HG03354 (cell line): ENCODE measurements around the gene ARID1B.
"Not testable (repeated sequence)": the region's sequence is repeated elsewhere in the genome, so short reads cannot be mapped to it uniquely, and the experiment has no call there.

ENCODE experiments used
- ATAC-seq: cut with Tn5 transposase; IDR thresholded peaks from one replicate; pipeline ENCODE4 v1.9.1; 2021; ENCODE audit warnings: mild to moderate bottlenecking; ENCODE audit not compliant: unreplicated experiment, poor library complexity, severe bottlenecking

The ARID1B gene

DNA sequence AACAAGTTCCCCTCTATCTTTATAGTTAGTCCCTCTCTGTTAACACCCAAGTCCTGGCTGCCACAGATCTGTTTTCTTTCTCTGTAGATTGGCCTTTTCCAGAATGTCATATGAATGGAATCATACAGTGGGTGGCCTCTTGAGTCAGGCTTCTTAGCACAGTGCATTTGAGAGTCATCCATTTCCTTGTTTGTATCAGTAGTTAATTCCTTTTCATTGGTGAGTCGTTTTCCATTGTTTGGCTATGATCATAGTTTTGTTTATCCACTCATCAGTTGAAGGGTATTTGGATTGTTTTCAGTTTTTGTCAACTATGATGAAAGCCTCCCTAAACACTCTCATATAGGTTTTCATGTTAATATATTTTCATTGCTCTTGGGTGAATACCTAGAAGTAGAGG lies 248.3 kb downstream of the ARID1B start:
- no peak for ATAC-seq

DNA sequence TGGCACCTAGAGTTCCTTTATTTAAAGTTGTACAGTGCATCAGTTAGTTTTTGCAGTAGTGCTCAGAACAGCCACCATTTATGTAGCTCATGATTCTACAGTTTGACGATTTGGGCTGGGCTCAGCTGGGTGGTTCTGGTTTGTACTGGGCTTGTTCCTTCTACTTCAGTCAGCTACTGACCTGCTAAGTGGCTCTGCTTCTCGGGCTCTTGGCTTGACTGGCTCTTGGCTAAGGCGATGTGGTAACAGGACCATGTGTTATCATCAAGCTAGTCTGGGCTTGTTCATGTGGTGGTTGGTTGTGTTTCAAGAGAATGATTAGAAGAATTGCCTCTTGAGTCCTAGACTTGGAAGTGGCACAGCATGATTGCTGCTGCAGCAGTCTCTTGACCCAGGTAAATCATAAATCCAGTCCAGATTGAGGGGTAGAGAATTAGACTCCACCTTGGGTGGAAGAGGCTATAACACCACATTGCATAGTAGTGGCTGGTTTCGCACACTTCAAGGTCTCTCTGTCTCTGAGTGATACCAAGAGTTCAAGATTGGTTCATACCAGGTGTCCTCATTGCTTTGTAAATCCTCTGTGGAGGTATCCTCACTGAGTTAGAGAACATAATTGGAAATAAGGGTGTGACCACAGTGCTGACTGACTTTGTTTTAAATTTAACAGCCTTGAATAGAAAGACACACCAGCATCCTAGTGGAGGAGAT lies 253.0 kb downstream of the ARID1B start:
- ATAC-seq = peak; percentile 72

DNA sequence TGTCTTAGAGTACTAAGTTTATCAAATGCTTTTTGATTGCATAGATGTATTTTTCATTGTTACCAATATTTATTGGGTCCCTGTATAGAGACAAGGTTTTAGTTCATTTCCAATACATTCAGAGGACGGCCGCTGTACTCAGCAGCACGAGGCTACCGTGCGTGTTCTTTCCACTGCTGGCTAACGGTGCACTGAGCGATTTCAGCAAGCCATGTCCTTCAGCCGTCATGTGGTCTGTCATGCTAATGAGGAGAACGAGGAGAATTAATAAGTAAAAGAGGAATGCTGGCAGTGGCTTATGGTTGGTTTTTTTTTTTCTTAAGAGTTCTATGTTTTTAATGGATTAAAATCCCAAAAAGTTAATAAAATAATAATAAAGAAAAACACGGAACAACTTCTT lies 253.6 kb downstream of the ARID1B start:
- ATAC-seq = no peak

DNA sequence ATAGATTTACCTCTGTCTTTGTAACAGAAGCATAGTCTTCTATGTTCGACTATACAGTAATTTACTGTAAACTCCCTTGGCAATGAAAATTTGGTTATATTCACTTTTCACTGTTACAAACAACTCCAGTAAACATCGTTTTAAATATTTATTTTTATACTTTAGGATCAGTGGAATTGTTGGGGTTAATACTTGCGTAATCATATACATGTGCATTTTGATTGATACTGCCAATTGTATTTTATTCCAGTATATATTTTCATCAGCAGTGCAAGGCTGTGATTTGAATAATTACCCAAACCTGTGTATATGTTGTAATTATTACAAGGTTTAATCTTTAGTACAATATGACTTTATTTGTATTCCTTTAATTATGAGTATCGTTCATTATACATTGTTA lies 255.7 kb downstream of the ARID1B start:
- ATAC-seq = no peak

DNA sequence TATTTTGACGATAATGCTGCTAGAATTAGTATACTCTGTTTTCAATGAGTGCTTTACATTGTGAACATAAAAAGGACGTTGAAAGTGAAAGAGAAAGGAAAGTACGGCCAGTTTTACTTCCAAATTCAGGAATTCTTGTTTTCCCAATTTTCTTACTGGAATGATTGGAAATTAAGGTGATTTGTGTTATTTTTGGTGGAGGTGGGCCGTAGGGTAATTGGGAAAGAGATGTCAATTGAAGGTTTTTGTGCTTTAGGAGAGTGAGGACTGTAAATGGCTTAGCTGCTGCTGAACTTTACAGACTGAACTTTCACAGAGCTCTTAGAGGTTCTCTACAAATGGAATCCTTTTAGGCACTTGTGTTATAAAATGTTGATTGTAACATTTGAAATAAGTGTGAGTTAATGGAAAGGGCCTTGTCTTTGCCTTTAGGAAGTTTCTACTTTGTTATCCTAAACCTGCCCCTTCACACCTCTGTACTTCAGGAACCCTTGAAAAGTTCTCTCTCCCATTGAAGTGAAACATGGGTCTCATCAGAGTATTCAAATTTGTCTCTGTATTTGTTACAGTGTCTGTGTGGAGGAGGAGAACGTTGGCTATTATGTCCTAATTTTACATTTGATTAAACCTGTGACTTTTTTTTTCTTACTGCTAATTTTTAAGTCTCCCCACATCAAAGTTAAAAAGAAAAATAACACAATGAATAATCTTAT lies 256.4 kb downstream of the ARID1B start:
- no peak for ATAC-seq

DNA sequence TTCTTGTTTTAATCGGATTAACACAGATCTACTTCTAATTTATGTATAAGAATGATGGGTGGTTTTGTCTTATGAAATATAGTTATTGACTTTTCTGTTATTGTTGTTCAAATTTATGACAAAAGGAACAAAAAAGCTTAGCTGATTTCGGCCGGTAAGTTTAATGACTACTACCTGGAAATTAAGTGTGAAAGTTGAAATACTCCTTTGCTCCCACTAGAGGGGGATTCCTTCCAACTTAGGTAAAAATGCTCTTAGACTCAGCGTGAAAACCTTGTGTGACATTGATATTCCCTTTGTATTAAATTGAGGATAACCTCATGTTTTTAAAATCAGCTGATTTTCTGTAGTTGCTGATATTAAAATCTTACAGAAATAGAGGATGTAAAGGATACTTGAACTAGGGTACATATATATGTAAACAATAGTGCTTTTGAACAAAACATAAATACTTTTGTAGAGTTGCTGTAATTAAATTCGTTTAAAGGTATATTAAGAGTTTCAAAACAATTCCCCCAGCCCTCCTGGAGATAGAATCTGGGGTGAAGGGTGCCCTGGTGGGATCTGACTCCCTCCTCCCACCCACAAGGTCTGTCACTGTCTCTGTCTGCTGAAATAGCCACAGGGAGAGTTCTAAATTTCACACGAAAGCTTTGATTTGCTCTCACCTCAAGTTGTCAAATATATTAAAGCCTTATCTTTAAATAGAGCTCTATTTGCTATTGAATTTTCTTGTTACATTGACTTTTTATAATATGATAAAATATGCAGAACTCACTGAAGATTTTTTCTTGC lies 257.5 kb downstream of the ARID1B start:
- ATAC-seq = no peak

DNA sequence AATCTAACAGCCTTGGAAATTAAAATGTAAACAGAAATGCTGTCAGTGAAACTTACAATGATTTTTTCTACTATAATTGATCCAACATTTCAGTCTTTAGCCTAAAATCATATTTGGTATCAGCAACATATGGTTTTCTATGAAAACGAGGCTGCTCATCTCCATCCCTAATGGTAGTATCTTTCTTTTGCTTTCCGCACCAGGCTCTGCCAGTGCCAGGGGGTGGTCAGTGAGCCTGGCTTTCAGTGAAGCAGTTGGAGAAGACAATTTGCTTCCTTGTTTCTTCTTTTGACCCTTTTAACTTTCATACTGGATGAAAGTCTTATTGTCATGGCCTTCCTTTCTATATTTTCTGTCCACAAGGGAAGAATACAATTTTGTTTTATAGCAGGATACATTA lies 258.4 kb downstream of the ARID1B start:
- no peak for ATAC-seq

DNA sequence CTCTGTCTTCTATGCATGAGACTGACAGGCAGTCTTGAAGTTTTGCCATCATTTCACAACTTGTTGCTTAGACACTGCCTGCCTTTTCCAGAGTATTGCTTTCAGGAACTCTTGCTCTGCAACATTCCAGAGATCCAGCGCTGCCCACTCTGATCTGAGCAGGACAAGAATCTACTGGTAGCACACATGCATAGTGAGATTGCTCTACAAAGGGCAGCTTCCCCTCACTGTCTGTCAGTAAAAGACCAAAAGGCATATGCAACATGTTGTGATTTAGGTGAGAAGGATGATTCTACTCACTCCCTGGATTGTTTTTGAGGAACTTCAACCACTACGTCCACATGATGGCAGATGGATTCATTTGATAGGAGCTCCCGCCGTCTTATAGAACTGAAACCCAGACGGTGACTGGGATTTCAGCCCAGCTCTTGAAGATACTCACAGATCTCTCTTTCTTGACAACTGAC lies 259.1 kb downstream of the ARID1B start:
- no peak for ATAC-seq

DNA sequence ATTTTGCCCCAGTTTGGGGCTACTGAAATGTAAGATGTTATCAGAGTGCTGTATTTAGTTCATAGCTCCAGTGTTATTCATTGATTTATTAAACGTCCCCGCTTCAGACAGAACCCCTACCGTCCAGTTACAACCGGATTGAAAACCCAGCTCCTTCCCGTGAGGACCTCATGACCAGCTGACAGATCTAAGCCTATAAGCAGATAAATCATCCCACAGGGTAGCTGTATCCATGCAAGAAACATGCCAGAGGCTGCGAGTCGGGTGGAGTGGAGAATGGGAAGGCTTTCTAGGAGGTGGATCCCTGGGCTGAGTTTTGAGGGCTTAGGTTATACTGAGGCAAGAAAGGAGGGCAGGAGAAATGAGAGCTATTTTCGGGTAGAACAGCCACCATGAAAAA lies 260.0 kb downstream of the ARID1B start:
- no peak for ATAC-seq

DNA sequence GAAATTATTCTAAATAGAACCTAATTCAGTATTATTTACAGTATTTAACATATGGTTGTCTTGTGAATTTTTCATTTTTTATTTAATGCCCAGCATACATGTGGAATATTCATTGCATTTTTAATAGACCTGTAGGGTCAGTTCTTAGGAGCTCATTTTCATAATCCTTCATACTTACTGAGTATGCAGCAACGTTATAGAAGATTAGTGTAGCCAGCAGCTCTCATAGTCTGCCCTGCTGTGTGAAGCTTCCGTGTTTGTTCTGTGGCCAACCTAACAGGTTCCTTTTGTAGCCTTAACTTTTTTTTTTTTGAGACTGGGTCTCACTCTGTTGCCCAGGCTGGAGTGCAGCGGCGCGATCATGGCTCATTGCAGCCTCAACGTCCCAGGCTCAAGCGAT lies 261.4 kb downstream of the ARID1B start:
- ATAC-seq = no peak

DNA sequence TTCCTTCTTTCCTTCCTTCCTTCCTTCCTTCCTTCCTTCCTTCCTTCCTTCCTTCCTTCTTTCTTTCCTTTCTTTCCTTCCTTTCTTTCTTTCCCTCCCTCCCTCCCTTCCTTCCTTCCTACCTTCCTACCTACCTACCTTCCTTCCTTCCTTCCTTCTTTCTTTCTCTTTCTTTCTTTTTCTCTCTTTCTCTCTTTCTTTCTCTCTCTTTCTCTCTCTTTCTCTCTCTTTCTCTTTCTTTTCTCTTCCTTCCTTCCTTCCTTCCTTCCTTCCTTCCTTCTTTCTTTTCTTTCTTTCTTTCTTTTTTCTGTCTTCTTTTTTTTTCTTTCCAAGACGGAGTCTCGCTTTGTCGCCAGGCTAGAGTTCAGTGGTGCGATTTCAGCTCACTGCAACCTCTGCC lies 262.5 kb downstream of the ARID1B start:
- ATAC-seq = not testable (repeated sequence)

DNA sequence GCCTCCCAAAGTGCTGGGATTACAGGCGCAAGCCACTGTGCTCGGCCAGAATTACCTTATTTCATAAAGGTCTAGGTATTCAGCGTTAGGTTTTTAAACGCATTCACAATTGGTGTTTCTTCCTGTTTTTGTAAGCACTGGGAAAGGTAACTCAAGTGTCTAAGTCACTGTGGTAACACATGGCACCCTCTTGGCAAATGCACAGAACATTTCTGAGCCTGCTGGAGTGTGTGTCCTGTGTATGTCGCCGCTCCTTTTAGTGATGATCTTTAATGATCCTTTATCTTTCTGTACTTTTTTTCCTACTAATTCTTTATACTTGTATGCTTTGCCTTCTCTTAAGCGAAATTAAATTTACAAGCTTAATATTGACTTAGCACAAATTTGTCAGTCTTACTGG lies 263.0 kb downstream of the ARID1B start:
- ATAC-seq = no peak

DNA sequence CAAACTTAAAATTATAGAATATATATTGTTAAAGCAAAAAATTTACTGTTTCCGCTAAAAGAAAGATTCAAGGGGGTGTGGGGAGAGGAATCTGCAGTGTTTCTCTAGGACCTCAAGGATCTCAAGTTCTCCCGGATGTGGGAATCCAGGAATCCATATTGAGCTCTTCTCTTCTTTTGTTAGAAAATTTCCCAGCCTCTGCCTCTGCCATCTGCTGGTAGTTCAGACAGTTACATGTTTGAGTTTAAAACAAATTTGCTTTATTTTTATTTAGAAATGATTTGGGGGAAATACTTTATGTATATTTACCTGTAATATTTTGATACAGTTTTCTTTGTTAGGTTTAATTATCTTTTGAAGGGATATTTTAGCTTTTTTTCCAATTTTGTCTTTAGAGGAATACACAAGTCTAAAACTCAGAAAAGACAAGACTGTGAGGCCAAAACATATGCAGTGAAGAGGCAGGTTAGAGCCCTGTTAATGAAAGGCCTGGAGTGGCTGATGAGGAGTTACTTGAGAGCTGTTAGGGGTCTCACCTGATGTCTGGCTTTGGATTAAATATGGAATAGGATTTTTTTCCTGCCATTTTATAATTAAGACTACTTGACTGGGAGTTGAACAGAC lies 268.8 kb downstream of the ARID1B start:
- ATAC-seq = no peak

DNA sequence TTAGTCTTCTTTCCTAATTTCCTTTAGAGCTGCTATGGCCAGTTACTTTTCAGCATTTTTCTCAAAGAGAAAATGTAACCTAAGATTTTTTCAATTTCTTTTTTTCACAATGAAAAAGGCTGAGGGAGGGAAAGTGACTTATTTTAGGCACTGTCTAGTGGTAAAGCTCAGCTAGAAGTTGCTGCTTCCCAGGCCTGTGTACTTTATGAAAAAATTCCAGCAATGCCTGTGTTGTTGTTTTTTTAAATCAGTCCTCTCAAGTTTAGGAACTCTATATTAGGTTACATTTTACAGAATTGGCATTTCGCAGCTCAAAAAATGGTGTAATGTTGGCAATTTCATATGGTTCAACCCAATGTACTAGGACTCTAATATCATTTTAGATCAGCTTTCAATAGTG lies 269.6 kb downstream of the ARID1B start:
- no peak for ATAC-seq

DNA sequence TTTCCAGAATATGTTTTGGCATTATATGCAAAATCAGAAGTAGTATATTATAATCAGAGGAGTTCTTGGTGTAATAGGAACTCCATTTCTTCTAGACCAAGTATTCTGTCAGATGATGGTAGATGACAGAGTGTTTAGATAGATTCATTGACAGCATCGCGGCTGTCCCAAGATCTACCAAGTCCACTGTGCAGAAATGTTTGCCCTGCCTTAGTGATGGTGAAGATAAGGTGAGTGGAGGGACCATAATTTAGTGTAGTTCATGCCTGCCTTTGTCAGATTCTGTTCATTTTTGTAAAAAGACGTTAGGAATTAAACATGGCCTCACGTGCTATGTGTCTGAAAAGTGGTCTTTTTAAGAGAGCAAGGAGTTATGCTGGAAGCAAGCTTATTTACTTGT lies 270.1 kb downstream of the ARID1B start:
- no peak for ATAC-seq

DNA sequence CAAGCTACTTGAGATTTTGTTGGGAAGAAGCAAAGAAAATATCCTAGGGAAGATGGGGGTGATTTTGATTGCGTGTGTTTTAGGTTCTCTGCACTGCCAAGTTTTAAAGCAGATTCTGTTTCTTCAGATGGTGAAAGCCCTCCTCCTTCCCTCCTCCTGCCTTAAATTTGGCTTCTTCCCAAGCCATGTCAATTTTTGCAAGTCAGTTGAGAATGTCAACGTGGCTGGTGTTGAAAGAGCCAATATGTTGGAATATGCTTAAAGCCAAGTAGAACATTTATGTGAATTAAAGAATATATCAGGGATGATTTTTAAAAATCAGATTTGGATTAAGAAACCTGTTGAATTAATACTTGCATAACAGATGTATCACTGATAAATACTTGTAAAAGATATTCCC lies 270.8 kb downstream of the ARID1B start:
- ATAC-seq = no peak

DNA sequence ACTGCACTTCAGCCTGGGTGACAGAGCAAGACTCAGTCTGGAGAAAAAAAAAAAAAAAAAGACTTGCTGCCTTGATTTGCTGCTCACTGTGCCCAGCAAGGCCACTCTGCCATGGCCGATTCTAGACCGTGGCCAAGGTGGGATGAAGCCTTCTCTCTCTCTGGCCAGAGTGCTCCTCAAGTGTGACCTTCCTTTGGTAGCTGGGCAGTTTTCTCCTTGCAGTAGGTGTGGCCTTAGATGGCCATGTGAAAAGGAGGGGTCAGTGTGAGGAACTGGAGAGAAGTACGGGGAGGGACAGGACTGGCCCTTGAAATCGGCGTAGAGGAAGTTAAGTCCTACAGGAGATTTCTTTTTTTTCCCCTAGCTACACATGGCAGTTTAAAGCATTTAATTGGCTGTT lies 272.0 kb downstream of the ARID1B start:
- ATAC-seq = no peak

DNA sequence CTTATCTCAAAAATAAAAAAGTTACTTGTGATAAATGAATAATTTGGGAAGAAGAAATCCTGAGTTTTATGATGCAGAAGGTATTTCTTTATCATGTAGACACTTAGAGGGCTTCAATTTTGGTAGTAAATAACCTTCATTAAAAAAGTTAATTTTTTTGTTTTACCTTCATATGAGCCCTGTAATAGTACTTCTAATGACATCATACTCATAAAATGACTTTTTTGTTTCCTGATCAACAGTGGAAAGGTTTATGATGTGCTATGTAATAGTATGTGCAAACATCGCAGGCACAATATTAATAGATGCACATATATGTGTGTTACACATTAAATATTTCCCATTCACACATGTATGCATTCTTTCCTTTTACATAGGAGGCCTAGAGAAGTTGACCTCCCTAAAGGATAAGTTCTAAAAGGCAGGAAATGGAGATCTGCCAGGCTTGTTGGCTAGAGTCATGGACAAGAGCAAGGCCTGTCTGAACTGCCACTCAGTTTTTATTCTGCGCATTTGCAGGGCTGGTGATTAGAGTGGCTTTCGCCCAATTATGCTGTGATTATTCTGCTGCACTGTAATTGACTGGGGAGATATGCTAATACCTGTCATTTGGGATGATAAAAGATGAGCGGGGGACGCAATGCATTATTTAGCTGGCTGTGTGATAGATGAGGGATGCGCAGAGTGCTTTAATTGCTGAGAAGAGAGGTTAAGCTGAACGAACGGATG lies 273.5 kb downstream of the ARID1B start:
- ATAC-seq = no peak

DNA sequence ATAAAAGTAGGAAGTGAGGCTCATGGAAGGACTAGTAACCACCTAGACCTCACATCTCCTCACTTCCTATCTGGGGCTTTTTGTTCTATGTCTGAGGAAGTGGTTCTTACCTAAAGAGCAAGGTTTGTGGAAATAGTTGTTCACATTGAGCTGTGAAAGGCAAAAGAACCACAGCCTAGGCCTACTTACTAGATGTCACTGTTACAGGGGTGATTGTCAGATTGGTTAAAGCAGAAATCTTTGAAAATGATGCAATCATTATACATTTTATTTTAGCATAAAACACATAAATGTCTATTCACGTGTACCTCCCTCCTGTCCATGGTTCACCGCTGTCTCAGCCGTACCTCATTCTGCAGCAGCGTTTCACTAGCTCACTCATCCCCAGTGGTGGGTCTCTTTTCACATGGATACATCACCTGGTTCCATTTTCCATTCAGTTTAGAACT lies 277.4 kb downstream of the ARID1B start:
- ATAC-seq = no peak

DNA sequence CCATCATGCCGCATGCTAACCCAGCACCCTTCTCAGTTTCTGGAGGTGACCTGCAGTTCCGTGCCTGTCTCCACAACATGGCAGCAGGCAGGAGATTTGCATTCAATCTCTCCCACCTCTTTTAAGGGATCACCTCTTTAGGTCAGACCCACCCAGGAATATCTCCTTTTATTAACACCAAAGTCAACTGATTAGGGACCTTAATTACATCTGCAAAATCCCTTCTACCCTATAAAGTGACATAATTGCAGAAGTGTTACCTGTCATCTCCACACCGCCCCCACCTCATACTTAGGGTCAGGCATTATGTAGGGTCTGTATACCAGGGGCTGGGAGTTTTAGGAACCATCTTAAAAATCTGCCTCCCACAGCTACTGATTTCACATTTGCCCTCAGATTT lies 278.7 kb downstream of the ARID1B start:
- no peak for ATAC-seq
